K562 (cell line): ENCODE measurements around the gene RRAD.

Experiments
- CTCF ChIP-seq, 3 experiments: IDR thresholded peaks in 2 of 3; conservative IDR thresholded peaks in 1 of 3; 2 replicates each; pipeline ENCODE4 v1.5.1; 2011 to 2012; ENCODE audit warnings: low read length in 3 of 3, mild to moderate bottlenecking in 3 of 3, control low read depth in 2 of 3, improper control_type of control experiment in 1 of 3, inconsistent platforms in 1 of 3, low read depth in 1 of 3, mixed read lengths in 1 of 3, moderate library complexity in 1 of 3; ENCODE audit not compliant: insufficient read depth in 2 of 3
- GABPB2 ChIP-seq: fragments of 250-450 bp; sonication (Bioruptor Pico); conservative IDR thresholded peaks from 2 replicates; pipeline ENCODE4 v1.5.1; 2021; ENCODE audit warnings: mild to moderate bottlenecking

DNA sequence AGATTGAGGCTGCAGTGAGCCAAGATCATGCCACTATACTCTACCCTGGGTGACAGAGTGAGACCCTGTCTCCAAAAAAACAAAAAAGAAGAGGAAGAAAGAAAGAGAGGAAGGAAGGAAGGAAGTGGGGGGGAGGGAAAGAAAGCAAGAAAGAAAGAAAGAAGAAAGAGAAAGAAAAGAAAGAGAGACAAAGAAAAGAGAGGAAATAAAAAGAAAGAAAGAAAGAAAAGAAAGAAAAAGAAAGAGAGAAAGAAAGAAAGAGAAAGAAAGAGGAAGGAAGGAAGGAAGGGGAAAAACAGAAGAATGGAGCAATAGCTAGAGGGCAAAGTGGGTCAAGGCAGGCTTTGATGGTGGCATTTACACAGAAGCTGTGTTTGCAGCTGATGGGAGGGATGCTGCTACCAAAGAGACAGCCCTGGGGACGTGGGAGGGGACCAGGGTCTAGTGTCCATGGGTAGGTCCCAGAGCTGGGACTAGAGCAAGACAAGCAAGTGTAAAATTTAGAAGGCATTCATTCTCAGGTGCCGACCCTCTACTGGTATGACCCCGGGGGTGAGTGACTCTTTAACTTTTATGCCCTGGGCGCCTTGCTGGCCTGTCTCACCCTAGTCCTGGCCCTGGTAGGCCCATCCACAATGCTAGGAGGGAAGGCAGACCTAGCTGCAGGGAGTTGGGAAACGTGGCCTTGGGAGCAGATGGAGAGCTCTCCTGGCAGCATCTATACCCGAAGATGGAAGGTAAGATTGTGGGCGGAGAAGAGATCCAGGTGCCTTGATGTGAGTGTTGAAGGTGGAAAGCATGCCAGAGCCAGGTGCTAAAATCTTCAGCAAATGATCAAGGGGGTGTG, 33.7 kb upstream of the RRAD start:
- TF ChIP-seq GABPB2 (CRISPR knock-in tag): no peak
- TF ChIP-seq CTCF (IDR thresholded peaks at IDR 0.05 in 2 of 3, conservative IDR thresholded peaks at IDR 0.05 in 1 of 3; ENCODE audit: insufficient read depth in 2 of 3, low read depth in 1 of 3, low read length in 3 of 3): no peak
